ENCODE data around the gene NUDT4B. TPM values are rescaled to one million over a fixed set of nuclear protein-coding genes. Genes with fewer than 3 reads are reported as not detected.
"Not testable (repeated sequence)": the region's sequence is repeated elsewhere in the genome, so short reads cannot be mapped to it uniquely, and the experiment has no call there.

Gene NUDT4B
- not detected for polyA plus RNA-seq (2013, experiment 1 of 2; ENCODE audit: insufficient read length)
- polyA plus RNA-seq (2013, experiment 2 of 2; ENCODE audit: insufficient read length) = 0.78 TPM

- not testable (repeated sequence) for DNase-seq
These were observed at the start of gene NUDT4B for GRCh38 chr1:148748563-148749334. Gene NUDT4B (plus strand): TSS chr1:148748774. CDS start chr1:148748953, 179 bp downstream.

DNA sequence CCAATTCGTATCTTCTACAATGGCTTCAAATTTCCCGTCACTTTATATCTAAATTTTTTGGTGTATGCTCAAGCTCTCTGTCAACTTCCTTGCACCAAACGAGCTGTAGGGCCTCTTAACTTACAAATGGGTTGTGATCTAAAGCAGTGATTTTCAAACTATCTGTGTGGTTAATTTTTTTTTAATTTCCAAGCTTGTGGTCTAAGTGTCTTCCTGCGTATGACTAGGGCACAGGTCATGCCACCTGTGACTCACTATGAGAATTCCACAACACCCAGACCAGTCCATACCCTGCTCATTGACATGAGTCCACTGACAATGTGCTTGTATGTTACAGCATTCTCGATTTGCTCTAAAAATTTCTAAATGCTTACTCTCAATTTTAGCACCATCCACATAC lies 49.2 kb upstream of the NUDT4B start:
- DNase-seq = not testable (repeated sequence)

- not testable (repeated sequence) for DNase-seq
These were observed 46.3 kb upstream of the NUDT4B start for GRCh38 chr1:148702242-148702641.

DNA sequence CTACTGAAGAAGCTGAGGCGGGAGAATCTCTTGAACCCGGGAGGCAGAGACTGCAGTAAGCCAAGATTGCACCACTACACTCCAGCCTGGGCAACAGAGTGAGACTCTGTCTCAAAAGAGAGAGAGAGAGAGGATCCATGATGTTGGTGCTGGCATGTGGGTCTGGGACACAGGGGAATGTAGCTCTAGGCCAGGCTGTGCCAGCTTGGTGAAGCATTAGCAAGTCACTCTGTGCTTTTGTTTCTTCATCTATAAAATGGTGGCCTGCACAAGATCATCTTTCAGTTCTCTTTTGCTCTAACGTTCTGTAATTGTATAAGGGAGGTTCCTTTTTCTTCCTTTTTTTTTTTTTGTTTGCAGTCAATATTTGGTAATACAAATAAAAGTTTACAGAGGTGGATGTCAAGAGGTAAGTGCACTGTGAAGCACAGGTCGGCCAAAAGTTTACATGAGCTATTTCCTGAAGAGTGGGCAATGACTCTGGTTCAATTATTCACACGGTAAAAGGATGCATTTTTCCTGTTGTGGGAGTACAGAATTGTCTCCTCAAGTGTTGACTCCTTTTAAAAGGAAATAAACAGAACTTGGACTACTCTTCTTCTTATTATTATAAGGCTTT lies 44.5 kb upstream of the NUDT4B start:
- DNase-seq = not testable (repeated sequence)

DNA sequence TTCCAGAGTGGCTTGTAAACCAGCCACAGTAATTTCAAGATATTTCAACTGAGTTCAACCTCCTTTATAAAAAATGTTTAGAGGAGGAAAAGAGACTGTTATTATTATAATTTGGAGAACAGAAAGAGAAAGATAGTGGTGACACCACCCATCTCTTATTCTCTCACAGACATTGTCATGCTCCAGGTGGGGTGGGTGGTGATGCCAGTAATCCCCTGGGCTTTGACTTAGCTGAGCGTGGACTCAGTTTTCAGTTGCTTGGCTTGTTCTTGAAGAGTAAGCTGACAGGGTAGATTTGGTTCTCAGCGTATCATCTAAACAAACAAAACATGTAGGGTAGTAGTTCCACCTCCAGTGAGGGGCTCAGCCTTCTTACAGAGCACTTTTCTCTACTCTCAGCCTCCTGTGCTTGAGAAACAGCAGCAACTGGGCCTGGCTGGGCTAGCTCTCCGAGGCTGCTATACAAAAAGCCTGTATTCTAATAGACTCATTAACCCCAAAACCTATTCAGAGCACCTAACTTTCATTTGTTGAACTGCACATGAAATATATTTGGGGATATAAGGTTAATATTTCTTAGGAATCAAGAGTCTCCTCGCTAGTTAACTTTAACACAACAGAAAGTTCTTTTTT lies 43.1 kb upstream of the NUDT4B start:
- not testable (repeated sequence) for DNase-seq

DNA sequence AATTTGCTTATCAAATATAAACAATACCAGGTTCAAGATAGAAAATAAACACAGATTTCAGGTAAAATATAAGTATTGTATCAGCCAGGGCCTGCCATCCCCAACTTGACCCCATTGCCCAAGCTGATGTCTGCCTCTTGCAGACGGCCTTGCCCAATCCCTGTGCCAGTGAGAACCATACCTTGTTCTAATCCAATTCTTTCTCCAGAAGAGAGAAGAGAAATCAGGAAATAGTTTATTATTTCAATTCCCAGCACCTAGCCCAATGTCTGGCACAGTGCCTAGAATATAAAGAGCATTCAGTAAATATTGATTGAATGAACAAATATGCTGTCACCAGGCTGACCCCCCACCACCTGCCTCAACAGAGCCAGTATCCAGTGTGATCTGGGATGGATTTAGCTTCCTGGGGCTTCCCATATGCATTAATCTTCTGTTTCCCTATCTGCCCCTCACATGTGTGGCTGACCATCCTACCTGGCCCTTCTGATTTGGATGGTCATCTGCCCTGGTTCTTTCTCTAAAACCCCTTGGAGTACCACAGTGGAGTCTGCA lies 39.7 kb upstream of the NUDT4B start:
- DNase-seq = not testable (repeated sequence)

DNA sequence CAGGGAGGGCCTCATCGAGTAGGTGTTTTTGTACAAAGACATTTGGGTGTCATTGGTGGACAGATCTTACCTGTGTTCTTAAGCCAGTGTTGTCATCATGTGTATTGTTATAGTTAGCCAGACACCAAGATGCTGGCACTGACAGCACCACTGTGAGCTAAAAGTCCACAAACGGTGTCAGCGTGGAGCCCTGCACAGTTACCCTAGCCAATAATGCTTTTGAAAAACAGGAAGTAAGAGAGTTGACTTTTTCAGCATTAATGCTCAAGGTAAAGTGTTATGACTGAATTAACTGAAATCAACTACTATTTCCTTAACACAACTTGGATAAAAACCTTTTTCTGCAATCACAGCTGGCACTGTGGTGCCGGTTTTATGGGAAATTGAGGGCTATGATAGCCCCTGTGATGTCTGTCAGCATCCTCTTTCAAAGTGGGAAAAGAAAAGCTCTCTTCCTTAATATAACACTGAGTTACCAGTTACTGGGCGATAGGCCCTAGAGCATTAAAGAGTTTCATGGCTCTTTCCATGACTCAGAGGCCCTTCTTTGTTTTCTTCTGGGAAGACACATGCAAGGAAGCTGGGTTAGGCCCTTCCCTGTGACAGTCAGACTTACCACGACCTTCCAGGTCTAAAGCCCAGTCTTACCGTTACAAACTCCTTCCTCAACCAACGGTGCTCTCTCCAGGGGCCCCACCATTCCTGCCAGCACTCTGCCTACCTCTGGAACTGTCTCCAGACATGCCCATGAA lies 37.6 kb upstream of the NUDT4B start:
- DNase-seq = not testable (repeated sequence)

DNA sequence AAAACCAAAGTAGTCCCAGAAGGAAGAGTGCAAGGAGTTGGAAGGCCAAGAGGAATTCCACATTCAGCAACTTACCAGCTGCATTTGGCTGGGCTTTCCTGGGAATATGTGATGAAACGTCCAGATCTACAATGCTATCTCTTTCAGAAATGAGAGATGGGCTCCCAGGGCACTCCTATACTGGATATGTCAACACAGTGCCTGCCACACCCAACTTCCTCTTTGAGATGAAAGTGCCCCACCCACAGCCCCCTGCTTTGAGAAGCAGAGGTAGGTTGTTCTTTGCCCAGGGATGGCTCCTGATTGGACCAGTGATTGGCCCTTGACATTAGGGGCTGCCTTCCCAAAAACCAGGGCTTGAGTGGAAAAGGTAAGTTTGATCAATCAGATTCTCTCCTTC lies 36.2 kb upstream of the NUDT4B start:
- not testable (repeated sequence) for DNase-seq

GRCh38 chr1:148715518-148715917 lies 33.1 kb upstream of the NUDT4B start:
- DNase-seq = not testable (repeated sequence)

DNA sequence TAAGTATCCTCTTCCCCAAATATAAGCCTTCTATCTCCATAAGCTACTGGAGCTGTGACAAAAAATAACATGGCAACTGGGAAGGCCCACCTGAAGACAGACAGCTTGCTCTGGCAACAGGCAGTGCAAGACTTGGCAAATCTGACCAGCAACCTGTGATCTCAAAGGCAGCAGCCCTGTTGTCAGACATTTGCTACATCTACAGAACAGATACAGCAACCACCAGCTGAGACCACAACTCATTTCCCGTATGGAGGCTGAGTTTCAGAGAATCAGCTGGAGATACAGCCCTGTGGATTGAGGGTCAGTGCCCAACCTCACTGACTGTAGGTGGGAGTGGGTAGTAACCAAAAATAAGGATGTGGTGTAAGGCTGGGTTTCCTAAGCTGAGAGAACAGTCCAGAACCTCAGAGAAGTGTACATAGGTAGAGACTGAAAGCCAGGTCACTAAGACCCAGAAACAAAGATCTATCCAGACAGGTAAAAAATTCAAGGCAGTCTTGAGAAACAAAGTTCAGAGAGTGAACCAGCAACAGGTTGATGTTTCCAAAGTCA lies 31.5 kb upstream of the NUDT4B start:
- not testable (repeated sequence) for DNase-seq

DNA sequence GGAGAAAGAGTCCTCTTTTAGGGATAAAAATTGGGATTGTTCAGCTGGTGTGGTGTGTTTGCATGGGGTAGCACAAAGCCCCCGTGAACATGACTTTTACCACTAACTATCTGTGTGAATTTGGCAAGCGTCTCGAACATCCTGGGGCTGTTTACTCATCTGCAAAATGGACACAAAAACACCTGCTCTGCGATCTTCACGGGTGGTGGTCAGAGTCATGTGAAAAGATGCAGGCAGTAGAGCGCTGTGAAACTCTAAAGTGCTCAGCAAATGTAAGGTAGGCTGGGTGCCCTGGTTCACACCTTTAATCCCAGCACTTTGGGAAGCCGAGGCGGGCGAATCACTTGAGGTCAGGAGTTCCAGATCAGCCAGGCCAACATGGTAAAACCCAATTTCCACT lies 27.7 kb upstream of the NUDT4B start:
- not testable (repeated sequence) for DNase-seq

- not testable (repeated sequence) for DNase-seq
These were observed 25.8 kb upstream of the NUDT4B start for GRCh38 chr1:148722758-148723157.

DNA sequence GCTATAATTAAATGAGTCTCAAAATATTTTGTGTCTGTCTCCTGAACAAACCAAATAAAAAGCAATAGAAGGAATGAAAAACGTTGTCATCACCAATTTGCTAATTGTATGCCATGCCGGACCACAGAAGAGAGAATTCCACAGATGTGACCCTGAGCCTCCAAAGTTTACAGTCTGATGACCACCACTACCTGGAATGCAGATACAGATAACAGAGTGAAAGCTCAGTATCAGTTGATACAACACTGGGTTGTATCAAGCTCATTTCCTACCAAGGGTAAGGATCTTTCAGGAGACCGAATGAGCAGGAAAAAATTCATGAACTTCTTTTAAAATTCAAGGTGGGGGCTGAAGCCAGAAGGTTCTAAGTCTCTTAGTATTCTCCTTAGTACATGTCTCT lies 25.1 kb upstream of the NUDT4B start:
- DNase-seq = not testable (repeated sequence)

- not testable (repeated sequence) for DNase-seq
These were observed 23.7 kb upstream of the NUDT4B start for GRCh38 chr1:148724872-148725271.

GRCh38 chr1:148727862-148728261 lies 20.7 kb upstream of the NUDT4B start:
- DNase-seq = not testable (repeated sequence)

GRCh38 chr1:148729128-148729527 lies 19.4 kb upstream of the NUDT4B start:
- not testable (repeated sequence) for DNase-seq

- DNase-seq = not testable (repeated sequence)
These were observed 19.0 kb upstream of the NUDT4B start for GRCh38 chr1:148729541-148729940.

DNA sequence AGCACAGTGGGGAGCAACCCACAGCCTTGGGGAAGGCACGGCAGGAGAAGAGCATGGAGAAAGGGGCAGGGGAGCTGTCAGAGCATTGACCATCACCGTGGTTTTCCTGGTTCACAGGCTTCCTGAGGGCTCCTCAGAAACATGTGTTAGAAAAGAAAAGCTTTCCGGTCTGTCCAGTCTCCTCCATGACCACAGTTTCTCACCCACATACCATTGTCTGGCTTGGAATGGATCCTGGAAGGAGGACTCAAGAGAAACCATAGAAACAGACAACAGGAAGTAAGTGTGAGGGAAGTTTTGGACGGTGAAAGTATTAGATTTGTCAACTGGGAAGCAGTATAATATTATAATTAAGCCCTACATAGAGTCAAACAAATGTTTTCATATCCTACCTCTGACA lies 16.3 kb upstream of the NUDT4B start:
- not testable (repeated sequence) for DNase-seq

GRCh38 chr1:148733585-148734310 lies 14.8 kb upstream of the NUDT4B start:
- not testable (repeated sequence) for DNase-seq

DNA sequence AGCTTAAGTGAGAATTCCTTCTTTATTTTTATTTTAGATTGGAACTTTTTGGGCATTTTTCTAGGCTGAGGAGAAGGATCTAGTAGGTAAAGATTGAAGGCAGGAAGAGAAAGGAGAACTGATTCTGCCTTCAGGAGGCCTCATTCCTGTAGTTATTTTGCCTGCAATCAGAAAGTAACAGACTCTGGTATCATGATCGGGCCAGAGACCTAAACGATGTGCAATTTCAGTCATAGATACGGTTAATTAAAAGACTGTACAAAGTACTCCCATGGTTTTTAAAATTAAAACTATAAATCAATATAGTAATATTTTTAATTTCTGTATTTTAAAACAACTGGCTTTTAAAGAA lies 14.3 kb upstream of the NUDT4B start:
- DNase-seq = not testable (repeated sequence)

DNA sequence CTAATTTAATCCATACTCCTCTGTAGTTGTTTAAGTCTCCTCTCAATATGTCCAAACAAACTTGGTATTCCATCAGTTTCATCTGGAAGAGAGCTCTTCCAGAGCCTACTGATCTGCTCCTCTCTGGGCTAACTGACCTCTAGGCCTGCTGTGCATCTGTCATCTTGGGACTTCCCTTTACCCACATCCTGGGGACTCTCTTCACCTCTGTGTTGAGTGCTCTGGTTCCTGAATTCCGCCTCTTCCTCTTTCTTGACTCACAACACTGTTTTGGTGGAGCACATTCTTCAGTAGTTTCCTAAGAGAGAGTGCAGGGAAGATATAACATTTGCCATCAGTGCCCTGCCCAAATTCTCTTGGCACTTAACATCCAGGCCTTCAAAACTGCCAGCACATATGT lies 13.0 kb upstream of the NUDT4B start:
- DNase-seq = not testable (repeated sequence)

Measured in fibroblast of skin of abdomen (primary cell).